K562 (cell line): Measurements from ENCODE around the gene PLK5. TPM values are rescaled to one million over a fixed set of nuclear protein-coding genes. Genes with fewer than 3 reads are reported as not detected.

Experiments used
- DDX20 ChIP-seq: fragments of 450-650 bp; IDR thresholded peaks from 2 replicates; pipeline ENCODE4 v1.6.1; 2016; ENCODE audit warnings: missing genetic modification characterization, low read depth, mild to moderate bottlenecking, missing compliant biosample characterization, moderate library complexity
- E2F6 ChIP-seq, 2 experiments: IDR thresholded peaks; 2 replicates each; pipeline ENCODE4 v1.6.1; 2011; ENCODE audit warnings: borderline replicate concordance in 1 of 2, control low read depth in 1 of 2, low read depth in 1 of 2, low read length in 1 of 2, mild to moderate bottlenecking in 1 of 2, mixed read lengths in 1 of 2, moderate library complexity in 1 of 2; ENCODE audit not compliant: insufficient read depth in 1 of 2, insufficient read length in 1 of 2, poor library complexity in 1 of 2, severe bottlenecking in 1 of 2; ENCODE audit errors: extremely low read depth in 1 of 2
- EP300 ChIP-seq: IDR thresholded peaks from 2 replicates; pipeline ENCODE4 v1.6.1; 2012; ENCODE audit warnings: low read length, improper control_type of control experiment
- FOSL1 ChIP-seq: fragments of 200-800 bp; sonication (Bioruptor generic); conservative IDR thresholded peaks from 2 replicates; pipeline ENCODE4 v1.6.1; 2016; ENCODE audit warnings: missing genetic modification characterization, missing compliant biosample characterization
- KLF6 ChIP-seq: fragments of 250-450 bp; sonication (Bioruptor Pico); IDR thresholded peaks from 2 replicates; pipeline ENCODE4 v1.4.0; 2020; ENCODE audit warnings: mild to moderate bottlenecking, moderate library complexity, borderline replicate concordance
- MCM5 ChIP-seq: fragments of 450-650 bp; IDR thresholded peaks from 2 replicates; pipeline ENCODE4 v1.6.1; 2016; ENCODE audit warnings: low read depth
- MXI1 ChIP-seq: IDR thresholded peaks from 2 replicates; pipeline ENCODE4 v1.6.1; 2011; ENCODE audit warnings: low read depth, mild to moderate bottlenecking, improper control_type of control experiment, low read length
- NCOA6 ChIP-seq: fragments of 450-650 bp; IDR thresholded peaks from 2 replicates; pipeline ENCODE4 v1.6.1; 2017; ENCODE audit warnings: mild to moderate bottlenecking
- SIN3B ChIP-seq: fragments of 450-650 bp; IDR thresholded peaks from 2 replicates; pipeline ENCODE4 v1.6.1; 2017; ENCODE audit warnings: low read depth, mild to moderate bottlenecking, moderate library complexity
- STAG1 ChIP-seq: sonication (generic); formaldehyde crosslinking; IDR thresholded peaks from 2 replicates; pipeline ENCODE4 v1.5.0; 2020; ENCODE audit warnings: missing genetic modification reagents, borderline replicate concordance
- TRIM28 ChIP-seq: fragments of 450-650 bp; IDR thresholded peaks from 2 replicates; pipeline ENCODE4 v1.6.1; 2017
- ZNF282 ChIP-seq: sonication (generic); formaldehyde crosslinking; IDR thresholded peaks from 2 replicates; pipeline ENCODE4 v1.8.1; 2023; ENCODE audit warnings: missing genetic modification reagents
- ZNF407 ChIP-seq: fragments of 450-650 bp; IDR thresholded peaks from 2 replicates; pipeline ENCODE4 v1.6.1; 2016; ENCODE audit warnings: low read depth
- ZNF431 ChIP-seq: sonication (generic); formaldehyde crosslinking; IDR thresholded peaks from 2 replicates; pipeline ENCODE4 v1.8.0; 2022; ENCODE audit warnings: mild to moderate bottlenecking, missing genetic modification reagents
- ZNF449 ChIP-seq: fragments of 250-450 bp; sonication (Bioruptor Pico); IDR thresholded peaks from 2 replicates; pipeline ENCODE4 v1.8.0; 2022; ENCODE audit warnings: moderate library complexity, mild to moderate bottlenecking, inconsistent platforms
- polyA plus RNA-seq, 8 experiments: library from polyadenylated mRNA; depleted of rRNA in 4 of 8; stranded (reverse) in 5 of 8; unstranded in 3 of 8; fragments of >200 nt; fragmentation: Nextera tagmentation in 2 of 8; fragmentation: Illumina TruSeq in 1 of 8; extraction: Ambion mirVana in 2 of 8; extraction: Trizol in 1 of 8; gene quantifications; 2 replicates each; pipeline versions ENCODE4 v1.2.1 to v1.2.3, GENCODE V29; 2011 to 2014; ENCODE audit warnings: inconsistent platforms in 1 of 8, missing spikeins in 1 of 8
- total RNA-seq, 7 experiments: library from RNA; depleted of rRNA in 6 of 7; stranded (reverse); fragments of >200 nt in 6 of 7; fragmentation: Illumina TruSeq in 2 of 7; extraction: Trizol in 2 of 7; gene quantifications; 2 replicates each; pipeline versions ENCODE4 v1.2.1 to v1.2.3, GENCODE V29; 2011 to 2021; ENCODE audit warnings: low replicate concordance in 1 of 7
- TF ChIP-seq, protein P1 (sequence below): fragments of 450-650 bp; formaldehyde crosslinking; IDR thresholded peaks from 2 replicates; pipeline ENCODE4 v1.4.0; 2020; ENCODE audit warnings: mild to moderate bottlenecking, moderate library complexity

The PLK5 gene
- total and polyA plus RNA-seq, 9 of the 15 experiments (the other 6 are each of a cell fraction or from before 2014, with no cell fraction given): 0.04 to 0.23 (median 0.11) TPM; not detected in 5

- TF ChIP-seq DDX20 (tag): no peak
- TF ChIP-seq EP300: no peak
- TF ChIP-seq FOSL1 (tag): no peak
- TF ChIP-seq NCOA6: no peak
- TF ChIP-seq TRIM28: no peak
- no peak for TF ChIP-seq STAG1 (CRISPR knock-in tag)
- TF ChIP-seq ZNF431: no peak
- no peak for TF ChIP-seq E2F6 (IDR thresholded peaks at IDR 0.05; ENCODE audit: borderline replicate concordance in 1 of 2, extremely low read depth in 1 of 2, insufficient read depth in 1 of 2, insufficient read length in 1 of 2, low read depth in 1 of 2, low read length in 1 of 2, poor library complexity in 1 of 2, severe bottlenecking in 1 of 2)
- TF ChIP-seq, protein P1, sequence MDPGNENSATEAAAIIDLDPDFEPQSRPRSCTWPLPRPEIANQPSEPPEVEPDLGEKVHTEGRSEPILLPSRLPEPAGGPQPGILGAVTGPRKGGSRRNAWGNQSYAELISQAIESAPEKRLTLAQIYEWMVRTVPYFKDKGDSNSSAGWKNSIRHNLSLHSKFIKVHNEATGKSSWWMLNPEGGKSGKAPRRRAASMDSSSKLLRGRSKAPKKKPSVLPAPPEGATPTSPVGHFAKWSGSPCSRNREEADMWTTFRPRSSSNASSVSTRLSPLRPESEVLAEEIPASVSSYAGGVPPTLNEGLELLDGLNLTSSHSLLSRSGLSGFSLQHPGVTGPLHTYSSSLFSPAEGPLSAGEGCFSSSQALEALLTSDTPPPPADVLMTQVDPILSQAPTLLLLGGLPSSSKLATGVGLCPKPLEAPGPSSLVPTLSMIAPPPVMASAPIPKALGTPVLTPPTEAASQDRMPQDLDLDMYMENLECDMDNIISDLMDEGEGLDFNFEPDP: no peak
- no peak for TF ChIP-seq ZNF282 (CRISPR knock-in tag)
- TF ChIP-seq MXI1: no peak
- no peak for TF ChIP-seq SIN3B
- TF ChIP-seq KLF6 (CRISPR knock-in tag): no peak
- no peak for TF ChIP-seq MCM5
- TF ChIP-seq ZNF407: no peak
- no peak for TF ChIP-seq ZNF449
Measured at GRCh38 chr19:1567116-1567847, 43.4 kb downstream of the PLK5 start (continued).
